Measurements from ENCODE around the gene MIOX. TPM values are rescaled to one million over a fixed set of nuclear protein-coding genes. Genes with fewer than 3 reads are reported as not detected.

MIOX gene
- total and polyA plus RNA-seq, 2 of the 13 experiments (the other 11 are each of a cell fraction or from before 2014, with no cell fraction given): 1.5 to 2.9 TPM

DNA sequence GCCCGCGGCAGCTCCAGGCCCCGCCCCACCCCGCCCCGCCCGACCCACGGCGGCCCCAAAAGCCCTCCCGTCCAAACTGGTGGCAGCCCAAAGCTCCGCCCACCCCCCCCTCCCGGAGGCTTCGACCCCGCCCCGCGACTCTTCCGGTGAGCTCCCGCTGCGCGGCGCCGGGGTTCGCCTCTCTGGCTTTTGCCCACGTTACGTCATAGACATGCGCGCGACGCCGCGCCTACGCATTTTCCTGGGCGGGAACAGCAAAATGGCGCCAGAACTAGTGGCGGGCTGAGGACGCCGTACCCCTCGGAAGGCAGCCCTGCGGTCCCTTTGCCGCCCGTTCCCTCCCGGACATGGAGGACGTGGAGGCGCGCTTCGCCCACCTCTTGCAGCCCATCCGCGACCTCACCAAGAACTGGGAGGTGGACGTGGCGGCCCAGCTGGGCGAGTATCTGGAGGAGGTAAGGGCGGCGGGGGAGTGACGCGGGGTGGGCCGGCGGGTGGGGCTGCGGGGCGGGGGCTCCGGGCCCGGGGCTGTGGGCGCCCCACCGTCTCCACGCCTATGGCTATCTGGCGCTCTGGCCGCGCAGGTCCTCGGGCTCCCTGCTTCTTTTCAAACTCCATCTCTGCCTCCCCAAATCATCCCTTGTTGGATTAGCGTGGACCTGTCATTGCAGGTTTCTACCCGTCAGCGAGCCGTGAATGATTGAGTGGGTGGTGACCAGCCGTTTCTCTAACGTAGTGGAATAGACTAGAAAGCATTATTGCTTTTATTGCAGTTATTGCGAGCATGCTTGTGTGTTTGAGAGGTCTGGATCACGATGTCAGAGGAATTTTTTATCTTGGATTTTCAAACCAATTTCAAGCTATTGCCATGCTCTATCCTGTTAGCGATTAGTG, 21.6 kb downstream of the MIOX start, which contains the start of gene NCAPH2 (continued):
- TF ChIP-seq, protein P1, sequence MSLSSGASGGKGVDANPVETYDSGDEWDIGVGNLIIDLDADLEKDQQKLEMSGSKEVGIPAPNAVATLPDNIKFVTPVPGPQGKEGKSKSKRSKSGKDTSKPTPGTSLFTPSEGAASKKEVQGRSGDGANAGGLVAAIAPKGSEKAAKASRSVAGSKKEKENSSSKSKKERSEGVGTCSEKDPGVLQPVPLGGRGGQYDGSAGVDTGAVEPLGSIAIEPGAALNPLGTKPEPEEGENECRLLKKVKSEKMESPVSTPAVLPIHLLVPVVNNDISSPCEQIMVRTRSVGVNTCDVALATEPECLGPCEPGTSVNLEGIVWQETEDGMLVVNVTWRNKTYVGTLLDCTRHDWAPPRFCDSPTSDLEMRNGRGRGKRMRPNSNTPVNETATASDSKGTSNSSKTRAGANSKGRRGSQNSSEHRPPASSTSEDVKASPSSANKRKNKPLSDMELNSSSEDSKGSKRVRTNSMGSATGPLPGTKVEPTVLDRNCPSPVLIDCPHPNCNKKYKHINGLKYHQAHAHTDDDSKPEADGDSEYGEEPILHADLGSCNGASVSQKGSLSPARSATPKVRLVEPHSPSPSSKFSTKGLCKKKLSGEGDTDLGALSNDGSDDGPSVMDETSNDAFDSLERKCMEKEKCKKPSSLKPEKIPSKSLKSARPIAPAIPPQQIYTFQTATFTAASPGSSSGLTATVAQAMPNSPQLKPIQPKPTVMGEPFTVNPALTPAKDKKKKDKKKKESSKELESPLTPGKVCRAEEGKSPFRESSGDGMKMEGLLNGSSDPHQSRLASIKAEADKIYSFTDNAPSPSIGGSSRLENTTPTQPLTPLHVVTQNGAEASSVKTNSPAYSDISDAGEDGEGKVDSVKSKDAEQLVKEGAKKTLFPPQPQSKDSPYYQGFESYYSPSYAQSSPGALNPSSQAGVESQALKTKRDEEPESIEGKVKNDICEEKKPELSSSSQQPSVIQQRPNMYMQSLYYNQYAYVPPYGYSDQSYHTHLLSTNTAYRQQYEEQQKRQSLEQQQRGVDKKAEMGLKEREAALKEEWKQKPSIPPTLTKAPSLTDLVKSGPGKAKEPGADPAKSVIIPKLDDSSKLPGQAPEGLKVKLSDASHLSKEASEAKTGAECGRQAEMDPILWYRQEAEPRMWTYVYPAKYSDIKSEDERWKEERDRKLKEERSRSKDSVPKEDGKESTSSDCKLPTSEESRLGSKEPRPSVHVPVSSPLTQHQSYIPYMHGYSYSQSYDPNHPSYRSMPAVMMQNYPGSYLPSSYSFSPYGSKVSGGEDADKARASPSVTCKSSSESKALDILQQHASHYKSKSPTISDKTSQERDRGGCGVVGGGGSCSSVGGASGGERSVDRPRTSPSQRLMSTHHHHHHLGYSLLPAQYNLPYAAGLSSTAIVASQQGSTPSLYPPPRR (CRISPR knock-in tag; IDR thresholded peaks at IDR 0.05; ENCODE audit: borderline replicate concordance): no peak
- TF ChIP-seq, protein P2, sequence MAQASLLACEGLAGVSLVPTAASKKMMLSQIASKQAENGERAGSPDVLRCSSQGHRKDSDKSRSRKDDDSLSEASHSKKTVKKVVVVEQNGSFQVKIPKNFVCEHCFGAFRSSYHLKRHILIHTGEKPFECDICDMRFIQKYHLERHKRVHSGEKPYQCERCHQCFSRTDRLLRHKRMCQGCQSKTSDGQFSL (CRISPR knock-in tag; IDR thresholded peaks at IDR 0.05): 0 out of 2 replicates have a peak, but pooled peaks have one; percentile 22
- TF ChIP-seq, protein P3, sequence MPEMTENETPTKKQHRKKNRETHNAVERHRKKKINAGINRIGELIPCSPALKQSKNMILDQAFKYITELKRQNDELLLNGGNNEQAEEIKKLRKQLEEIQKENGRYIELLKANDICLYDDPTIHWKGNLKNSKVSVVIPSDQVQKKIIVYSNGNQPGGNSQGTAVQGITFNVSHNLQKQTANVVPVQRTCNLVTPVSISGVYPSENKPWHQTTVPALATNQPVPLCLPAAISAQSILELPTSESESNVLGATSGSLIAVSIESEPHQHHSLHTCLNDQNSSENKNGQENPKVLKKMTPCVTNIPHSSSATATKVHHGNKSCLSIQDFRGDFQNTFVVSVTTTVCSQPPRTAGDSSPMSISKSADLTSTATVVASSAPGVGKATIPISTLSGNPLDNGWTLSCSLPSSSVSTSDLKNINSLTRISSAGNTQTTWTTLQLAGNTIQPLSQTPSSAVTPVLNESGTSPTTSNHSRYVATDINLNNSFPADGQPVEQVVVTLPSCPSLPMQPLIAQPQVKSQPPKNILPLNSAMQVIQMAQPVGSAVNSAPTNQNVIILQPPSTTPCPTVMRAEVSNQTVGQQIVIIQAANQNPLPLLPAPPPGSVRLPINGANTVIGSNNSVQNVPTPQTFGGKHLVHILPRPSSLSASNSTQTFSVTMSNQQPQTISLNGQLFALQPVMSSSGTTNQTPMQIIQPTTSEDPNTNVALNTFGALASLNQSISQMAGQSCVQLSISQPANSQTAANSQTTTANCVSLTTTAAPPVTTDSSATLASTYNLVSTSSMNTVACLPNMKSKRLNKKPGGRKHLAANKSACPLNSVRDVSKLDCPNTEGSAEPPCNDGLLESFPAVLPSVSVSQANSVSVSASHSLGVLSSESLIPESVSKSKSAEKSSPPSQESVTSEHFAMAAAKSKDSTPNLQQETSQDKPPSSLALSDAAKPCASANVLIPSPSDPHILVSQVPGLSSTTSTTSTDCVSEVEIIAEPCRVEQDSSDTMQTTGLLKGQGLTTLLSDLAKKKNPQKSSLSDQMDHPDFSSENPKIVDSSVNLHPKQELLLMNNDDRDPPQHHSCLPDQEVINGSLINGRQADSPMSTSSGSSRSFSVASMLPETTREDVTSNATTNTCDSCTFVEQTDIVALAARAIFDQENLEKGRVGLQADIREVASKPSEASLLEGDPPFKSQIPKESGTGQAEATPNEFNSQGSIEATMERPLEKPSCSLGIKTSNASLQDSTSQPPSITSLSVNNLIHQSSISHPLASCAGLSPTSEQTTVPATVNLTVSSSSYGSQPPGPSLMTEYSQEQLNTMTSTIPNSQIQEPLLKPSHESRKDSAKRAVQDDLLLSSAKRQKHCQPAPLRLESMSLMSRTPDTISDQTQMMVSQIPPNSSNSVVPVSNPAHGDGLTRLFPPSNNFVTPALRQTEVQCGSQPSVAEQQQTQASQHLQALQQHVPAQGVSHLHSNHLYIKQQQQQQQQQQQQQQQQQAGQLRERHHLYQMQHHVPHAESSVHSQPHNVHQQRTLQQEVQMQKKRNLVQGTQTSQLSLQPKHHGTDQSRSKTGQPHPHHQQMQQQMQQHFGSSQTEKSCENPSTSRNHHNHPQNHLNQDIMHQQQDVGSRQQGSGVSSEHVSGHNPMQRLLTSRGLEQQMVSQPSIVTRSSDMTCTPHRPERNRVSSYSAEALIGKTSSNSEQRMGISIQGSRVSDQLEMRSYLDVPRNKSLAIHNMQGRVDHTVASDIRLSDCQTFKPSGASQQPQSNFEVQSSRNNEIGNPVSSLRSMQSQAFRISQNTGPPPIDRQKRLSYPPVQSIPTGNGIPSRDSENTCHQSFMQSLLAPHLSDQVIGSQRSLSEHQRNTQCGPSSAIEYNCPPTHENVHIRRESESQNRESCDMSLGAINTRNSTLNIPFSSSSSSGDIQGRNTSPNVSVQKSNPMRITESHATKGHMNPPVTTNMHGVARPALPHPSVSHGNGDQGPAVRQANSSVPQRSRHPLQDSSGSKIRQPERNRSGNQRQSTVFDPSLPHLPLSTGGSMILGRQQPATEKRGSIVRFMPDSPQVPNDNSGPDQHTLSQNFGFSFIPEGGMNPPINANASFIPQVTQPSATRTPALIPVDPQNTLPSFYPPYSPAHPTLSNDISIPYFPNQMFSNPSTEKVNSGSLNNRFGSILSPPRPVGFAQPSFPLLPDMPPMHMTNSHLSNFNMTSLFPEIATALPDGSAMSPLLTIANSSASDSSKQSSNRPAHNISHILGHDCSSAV (CRISPR knock-in tag; IDR thresholded peaks at IDR 0.05; ENCODE audit: borderline replicate concordance): no peak
- TF ChIP-seq IKZF4 (CRISPR knock-in tag; IDR thresholded peaks at IDR 0.05; ENCODE audit: borderline replicate concordance, low read depth, not compliant biosample characterization) (no peak), KDM6A (CRISPR knock-in tag; IDR thresholded peaks at IDR 0.05; ENCODE audit: low read depth) (no peak), U2AF2 (IDR thresholded peaks at IDR 0.05; ENCODE audit: low read depth, low read length) (no peak), ZFP41 (CRISPR knock-in tag; IDR thresholded peaks at IDR 0.05; ENCODE audit: borderline replicate concordance) (no peak), GATAD1 (CRISPR knock-in tag; IDR thresholded peaks at IDR 0.05) (peak; percentile 99), FOXK1 (CRISPR knock-in tag; IDR thresholded peaks at IDR 0.05; ENCODE audit: borderline replicate concordance, low read depth) (peak; percentile 83; the same call in 1 of the 2 replicates)
- TF ChIP-seq, protein P4, sequence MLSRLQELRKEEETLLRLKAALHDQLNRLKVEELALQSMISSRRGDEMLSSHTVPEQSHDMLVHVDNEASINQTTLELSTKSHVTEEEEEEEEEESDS (CRISPR knock-in tag; IDR thresholded peaks at IDR 0.05; ENCODE audit: borderline replicate concordance): no peak
